GM21528 (cell line): ENCODE measurements around the gene HS2ST1.

Experiments
- ATAC-seq: cut with Tn5 transposase; IDR thresholded peaks from one replicate; pipeline ENCODE4 v1.9.1; 2021; ENCODE audit warnings: mild to moderate bottlenecking, moderate library complexity; ENCODE audit not compliant: unreplicated experiment, low FRiP score

Gene HS2ST1

GRCh38 chr1:87151500-87152421 lies 237.3 kb downstream of the HS2ST1 start:
- peak; percentile 77 for ATAC-seq

GRCh38 chr1:87154384-87154783 lies 239.9 kb downstream of the HS2ST1 start:
- no peak for ATAC-seq

- no peak for ATAC-seq
Measured at GRCh38 chr1:87155170-87155569, 240.7 kb downstream of the HS2ST1 start.

DNA sequence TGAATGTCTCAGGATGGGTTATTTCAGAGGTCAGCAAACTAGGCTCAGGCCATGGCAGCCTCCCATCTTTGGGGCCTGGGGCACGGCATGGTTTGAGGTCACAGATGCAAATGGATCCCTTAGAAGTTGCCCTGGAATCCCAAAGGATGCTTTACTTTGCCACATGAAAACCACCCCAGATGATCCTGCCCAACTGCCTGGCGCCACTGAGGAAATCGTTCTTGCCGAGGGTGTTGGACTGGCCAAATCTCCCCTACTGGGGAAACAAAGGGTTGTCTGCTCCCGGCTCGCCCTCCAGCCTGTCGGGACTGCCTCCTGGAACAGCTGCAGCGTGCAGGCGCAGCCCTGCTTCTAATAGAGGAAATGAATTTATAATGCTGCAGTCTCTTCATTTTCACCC lies 241.2 kb downstream of the HS2ST1 start:
- ATAC-seq = no peak

DNA sequence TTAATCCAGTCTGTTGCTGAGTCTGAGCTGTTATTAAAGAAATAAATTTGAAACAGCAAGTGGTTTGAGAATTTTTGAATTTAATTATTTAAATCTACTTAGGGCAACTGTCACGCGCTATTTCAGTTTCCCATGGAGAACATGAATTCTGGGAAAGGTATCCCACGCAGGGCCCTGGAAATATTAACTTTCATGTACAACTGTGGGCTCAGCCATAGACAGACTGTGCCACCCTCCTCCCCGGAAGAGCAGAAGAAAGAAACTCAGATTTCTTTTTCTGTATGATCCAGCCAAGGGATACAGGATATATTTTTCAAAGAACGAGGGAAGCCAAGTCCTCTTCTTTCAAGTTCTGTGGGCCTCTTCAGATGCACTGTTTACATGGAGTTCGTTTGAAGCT lies 241.7 kb downstream of the HS2ST1 start:
- ATAC-seq = no peak

- ATAC-seq = no peak
Measured at GRCh38 chr1:87159378-87159915, 245.0 kb downstream of the HS2ST1 start.
